ENCODE measurements around the gene HAUS3. TPM values are rescaled to one million over a fixed set of nuclear protein-coding genes. Genes with fewer than 3 reads are reported as not detected.

Gene HAUS3
- total and polyA plus RNA-seq, 2 of the 13 experiments (the other 11 are each of a cell fraction or from before 2014, with no cell fraction given) = 3.9 to 12.6 TPM

DNA sequence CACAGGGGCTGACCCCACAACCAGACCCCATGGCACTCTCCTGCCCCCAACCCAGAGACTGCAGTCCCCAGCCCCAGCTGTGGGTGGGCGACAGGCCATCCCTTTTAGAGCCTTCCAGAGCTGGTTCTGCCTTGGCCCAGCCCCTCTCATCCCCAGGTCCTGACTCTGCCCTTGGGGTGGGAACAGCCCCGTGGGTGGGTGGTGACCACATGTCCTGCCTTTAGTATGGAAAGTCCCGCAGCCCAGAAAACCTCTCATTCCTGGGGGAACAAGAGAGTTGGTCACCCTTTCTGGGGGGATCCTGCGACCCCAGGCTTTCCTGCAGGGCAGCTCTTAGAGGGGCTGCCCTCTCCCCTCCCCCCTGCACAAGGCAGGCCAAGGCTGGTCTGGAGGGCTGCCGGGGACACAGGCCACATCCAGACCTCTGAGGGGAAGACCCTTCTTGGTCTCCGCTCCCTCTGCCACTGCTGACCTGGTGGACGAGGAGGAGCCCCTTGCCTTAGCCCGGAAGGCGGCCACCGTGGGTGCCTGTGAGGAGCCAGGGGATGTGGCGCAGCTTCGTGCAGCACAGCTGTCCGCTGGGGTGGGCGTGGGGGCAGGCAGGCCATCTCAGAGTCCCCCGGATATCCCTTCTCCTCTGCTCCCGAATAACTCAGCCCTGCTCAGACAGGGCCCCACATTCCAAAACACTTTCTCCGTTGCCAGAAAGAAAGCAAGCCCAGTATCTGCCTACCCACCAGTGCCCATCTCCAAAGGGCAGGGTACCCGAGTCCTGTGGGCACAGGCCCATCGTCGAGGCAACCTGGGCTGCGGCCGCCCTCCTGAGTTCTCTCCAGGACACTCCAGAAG lies 26.7 kb upstream of the HAUS3 start:
- H3K9me3 ChIP-seq (ENCODE audit: low read length) = no peaks in the 10 kb centered on the region
- H3K9ac ChIP-seq (ENCODE audit: insufficient read depth, low read depth, low read length) = no peak overlapping the region
- TF ChIP-seq, protein P1, sequence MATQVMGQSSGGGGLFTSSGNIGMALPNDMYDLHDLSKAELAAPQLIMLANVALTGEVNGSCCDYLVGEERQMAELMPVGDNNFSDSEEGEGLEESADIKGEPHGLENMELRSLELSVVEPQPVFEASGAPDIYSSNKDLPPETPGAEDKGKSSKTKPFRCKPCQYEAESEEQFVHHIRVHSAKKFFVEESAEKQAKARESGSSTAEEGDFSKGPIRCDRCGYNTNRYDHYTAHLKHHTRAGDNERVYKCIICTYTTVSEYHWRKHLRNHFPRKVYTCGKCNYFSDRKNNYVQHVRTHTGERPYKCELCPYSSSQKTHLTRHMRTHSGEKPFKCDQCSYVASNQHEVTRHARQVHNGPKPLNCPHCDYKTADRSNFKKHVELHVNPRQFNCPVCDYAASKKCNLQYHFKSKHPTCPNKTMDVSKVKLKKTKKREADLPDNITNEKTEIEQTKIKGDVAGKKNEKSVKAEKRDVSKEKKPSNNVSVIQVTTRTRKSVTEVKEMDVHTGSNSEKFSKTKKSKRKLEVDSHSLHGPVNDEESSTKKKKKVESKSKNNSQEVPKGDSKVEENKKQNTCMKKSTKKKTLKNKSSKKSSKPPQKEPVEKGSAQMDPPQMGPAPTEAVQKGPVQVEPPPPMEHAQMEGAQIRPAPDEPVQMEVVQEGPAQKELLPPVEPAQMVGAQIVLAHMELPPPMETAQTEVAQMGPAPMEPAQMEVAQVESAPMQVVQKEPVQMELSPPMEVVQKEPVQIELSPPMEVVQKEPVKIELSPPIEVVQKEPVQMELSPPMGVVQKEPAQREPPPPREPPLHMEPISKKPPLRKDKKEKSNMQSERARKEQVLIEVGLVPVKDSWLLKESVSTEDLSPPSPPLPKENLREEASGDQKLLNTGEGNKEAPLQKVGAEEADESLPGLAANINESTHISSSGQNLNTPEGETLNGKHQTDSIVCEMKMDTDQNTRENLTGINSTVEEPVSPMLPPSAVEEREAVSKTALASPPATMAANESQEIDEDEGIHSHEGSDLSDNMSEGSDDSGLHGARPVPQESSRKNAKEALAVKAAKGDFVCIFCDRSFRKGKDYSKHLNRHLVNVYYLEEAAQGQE (IDR thresholded peaks at IDR 0.05; ENCODE audit: borderline replicate concordance in 1 of 2, low read depth in 1 of 2, low read length in 2 of 2) = no peak
- no peak for TF ChIP-seq ZNF30 (CRISPR knock-in tag; IDR thresholded peaks at IDR 0.05)
- POLR2A ChIA-PET = no interaction called here
- no peak for DNase-seq (ENCODE audit: low spot score)
- in situ Hi-C loops (cut with HindIII; ENCODE audit: extremely low pct_ligation_motif_present, low pct_unique_long_range_greater_than_20kb) = no loop called here
- no peak for ATAC-seq
- H3K79me2 ChIP-seq (ENCODE audit: insufficient read depth, low read length) = no peaks in the 10 kb centered on the region
- H3K4me1 ChIP-seq (ENCODE audit: insufficient read depth, low read length) = peaks cover 4% of the 10 kb centered on the region
- H3K27me3 ChIP-seq (ENCODE audit: control insufficient read depth in 1 of 2, insufficient read depth in 2 of 2, low read length in 2 of 2) = peaks cover 30 to 80% of the 10 kb centered on the region in 2 experiments; a peak in 4 of 5 replicates
- no peaks in the 10 kb centered on the region for H4K20me1 ChIP-seq (ENCODE audit: insufficient read depth, low read length)
- intact Hi-C loops (cut with micrococcal nuclease; ENCODE audit: unreplicated experiment) = no loop called here
- no peak overlapping the region for H2AFZ ChIP-seq (ENCODE audit: low read length)
- no peak overlapping the region for H3K4me2 ChIP-seq (ENCODE audit: low read depth, low read length)
- CTCF ChIA-PET (ENCODE audit: low intra/inter-chr PET ratio, low total read pairs) = no interaction called here
- no peak for FAIRE-seq
- no TSS peak for BruUV-seq (replicated peaks)
- H3K27ac ChIP-seq (ENCODE audit: extremely low read length, insufficient read depth, low read length) = no peak overlapping the region
- no peaks in the 10 kb centered on the region for H3K36me3 ChIP-seq (replicated peaks in 1 of 2; ENCODE audit: control insufficient read depth in 1 of 2, insufficient read depth in 2 of 2, low read length in 2 of 2)
- 19% methylated on average over 4 of the region's 22 CpGs for WGBS (ENCODE audit: low lambda C conversion rate)
- H3K4me3 ChIP-seq (replicated peaks in 1 of 3; ENCODE audit: insufficient read depth in 1 of 3, low read depth in 2 of 3, low read length in 3 of 3) = no peak overlapping the region

DNA sequence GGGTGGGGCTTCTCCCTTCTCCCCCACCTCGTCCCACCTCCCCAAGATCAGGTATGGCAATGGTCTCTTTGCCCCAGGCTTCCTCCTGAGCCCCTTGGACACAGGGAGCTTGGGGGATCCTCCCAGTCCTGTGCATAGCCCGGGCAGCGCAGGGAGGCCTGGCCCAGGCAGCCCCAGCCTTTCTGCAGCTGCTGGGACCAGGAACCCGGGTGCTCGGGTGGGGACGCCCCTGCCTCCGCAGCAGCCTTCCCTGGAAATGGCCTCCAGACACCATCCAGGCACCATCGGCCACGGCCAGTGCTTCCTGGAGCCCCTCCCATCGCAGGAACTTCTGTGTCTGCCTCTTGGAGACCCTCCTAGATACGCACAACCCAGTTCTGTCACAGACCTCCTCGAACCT lies 25.9 kb upstream of the HAUS3 start:
- POLR2A ChIA-PET = no interaction called here
- intact Hi-C loops (cut with micrococcal nuclease; ENCODE audit: unreplicated experiment) = no loop called here
- 25% methylated on average over 4 of the region's 12 CpGs for WGBS (ENCODE audit: low lambda C conversion rate)

More for the DNA sequence above, 25.9 kb upstream of the HAUS3 start:
- no peaks in the 10 kb centered on the region for H3K79me2 ChIP-seq (ENCODE audit: insufficient read depth, low read length)
- ATAC-seq (no peak), FAIRE-seq (no peak), DNase-seq (ENCODE audit: low spot score) (no peak)
- no peaks in the 10 kb centered on the region for H3K9me3 ChIP-seq (ENCODE audit: low read length)
- CTCF ChIA-PET (ENCODE audit: low intra/inter-chr PET ratio, low total read pairs) = no interaction called here
- in situ Hi-C loops (cut with HindIII; ENCODE audit: extremely low pct_ligation_motif_present, low pct_unique_long_range_greater_than_20kb) = no loop called here
- no peak overlapping the region for H3K4me2 ChIP-seq (ENCODE audit: low read depth, low read length)
- no peak overlapping the region for H3K9ac ChIP-seq (ENCODE audit: insufficient read depth, low read depth, low read length)
- no peak overlapping the region for H3K27ac ChIP-seq (ENCODE audit: extremely low read length, insufficient read depth, low read length)
- peaks cover 11% of the 10 kb centered on the region for H3K4me1 ChIP-seq (ENCODE audit: insufficient read depth, low read length)
- H2AFZ ChIP-seq (ENCODE audit: low read length) = no peak overlapping the region
- no peak for TF ChIP-seq NFKBIZ (CRISPR knock-in tag; IDR thresholded peaks at IDR 0.05)
- no peak for TF ChIP-seq MXI1 (IDR thresholded peaks at IDR 0.05; ENCODE audit: borderline replicate concordance, low read depth, low read length)
- no peak for TF ChIP-seq SMARCC2 (IDR thresholded peaks at IDR 0.05)
- TF ChIP-seq ZNF350 (CRISPR knock-in tag; IDR thresholded peaks at IDR 0.05; ENCODE audit: borderline replicate concordance, low read depth) = no peak
- TF ChIP-seq FOXA3 (CRISPR knock-in tag; IDR thresholded peaks at IDR 0.05) = no peak
- no peak for TF ChIP-seq ZNF747 (CRISPR knock-in tag; IDR thresholded peaks at IDR 0.05; ENCODE audit: borderline replicate concordance)
- TF ChIP-seq, protein P2, sequence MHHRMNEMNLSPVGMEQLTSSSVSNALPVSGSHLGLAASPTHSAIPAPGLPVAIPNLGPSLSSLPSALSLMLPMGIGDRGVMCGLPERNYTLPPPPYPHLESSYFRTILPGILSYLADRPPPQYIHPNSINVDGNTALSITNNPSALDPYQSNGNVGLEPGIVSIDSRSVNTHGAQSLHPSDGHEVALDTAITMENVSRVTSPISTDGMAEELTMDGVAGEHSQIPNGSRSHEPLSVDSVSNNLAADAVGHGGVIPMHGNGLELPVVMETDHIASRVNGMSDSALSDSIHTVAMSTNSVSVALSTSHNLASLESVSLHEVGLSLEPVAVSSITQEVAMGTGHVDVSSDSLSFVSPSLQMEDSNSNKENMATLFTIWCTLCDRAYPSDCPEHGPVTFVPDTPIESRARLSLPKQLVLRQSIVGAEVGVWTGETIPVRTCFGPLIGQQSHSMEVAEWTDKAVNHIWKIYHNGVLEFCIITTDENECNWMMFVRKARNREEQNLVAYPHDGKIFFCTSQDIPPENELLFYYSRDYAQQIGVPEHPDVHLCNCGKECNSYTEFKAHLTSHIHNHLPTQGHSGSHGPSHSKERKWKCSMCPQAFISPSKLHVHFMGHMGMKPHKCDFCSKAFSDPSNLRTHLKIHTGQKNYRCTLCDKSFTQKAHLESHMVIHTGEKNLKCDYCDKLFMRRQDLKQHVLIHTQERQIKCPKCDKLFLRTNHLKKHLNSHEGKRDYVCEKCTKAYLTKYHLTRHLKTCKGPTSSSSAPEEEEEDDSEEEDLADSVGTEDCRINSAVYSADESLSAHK (CRISPR knock-in tag; IDR thresholded peaks at IDR 0.05; ENCODE audit: borderline replicate concordance) = no peak
- H3K4me3 ChIP-seq (replicated peaks in 1 of 3; ENCODE audit: insufficient read depth in 1 of 3, low read depth in 2 of 3, low read length in 3 of 3) = no peak overlapping the region
- no TSS peak for BruUV-seq (replicated peaks)
- H4K20me1 ChIP-seq (ENCODE audit: insufficient read depth, low read length) = no peaks in the 10 kb centered on the region
- H3K36me3 ChIP-seq (replicated peaks in 1 of 2; ENCODE audit: control insufficient read depth in 1 of 2, insufficient read depth in 2 of 2, low read length in 2 of 2) = no peaks in the 10 kb centered on the region
- H3K27me3 ChIP-seq (ENCODE audit: control insufficient read depth in 1 of 2, insufficient read depth in 2 of 2, low read length in 2 of 2) = peaks cover 28 to 73% of the 10 kb centered on the region in 2 experiments; a peak in 4 of 5 replicates

Measured in HepG2 (cell line).